ENCODE measurements around the gene RELN. TPM values are rescaled to one million over a fixed set of nuclear protein-coding genes. Genes with fewer than 3 reads are reported as not detected.

The RELN gene
- total RNA-seq, 1 donor from 2014 or later = not detected

GRCh38 chr7:103539875-103540274, 449.6 kb downstream of the RELN start:
- ChIA-PET POLR2A (no interaction called here), CTCF (no interaction called here)
- Mint-ChIP-seq H3K27ac (no peak overlapping the region), H3K9me3 (no peaks in the 10 kb centered on the region), H3K4me1 (no peaks in the 10 kb centered on the region), H3K4me3 (no peak overlapping the region), H3K27me3 (peaks cover 10% of the 10 kb centered on the region), H3K36me3 (ENCODE audit: low read depth) (no peaks in the 10 kb centered on the region)
- intact Hi-C loops (cut with micrococcal nuclease) = no loop called here
- DNase-seq (no peak), ATAC-seq (ENCODE audit: low read depth) (no peak)
- TF ChIP-seq, protein P1, sequence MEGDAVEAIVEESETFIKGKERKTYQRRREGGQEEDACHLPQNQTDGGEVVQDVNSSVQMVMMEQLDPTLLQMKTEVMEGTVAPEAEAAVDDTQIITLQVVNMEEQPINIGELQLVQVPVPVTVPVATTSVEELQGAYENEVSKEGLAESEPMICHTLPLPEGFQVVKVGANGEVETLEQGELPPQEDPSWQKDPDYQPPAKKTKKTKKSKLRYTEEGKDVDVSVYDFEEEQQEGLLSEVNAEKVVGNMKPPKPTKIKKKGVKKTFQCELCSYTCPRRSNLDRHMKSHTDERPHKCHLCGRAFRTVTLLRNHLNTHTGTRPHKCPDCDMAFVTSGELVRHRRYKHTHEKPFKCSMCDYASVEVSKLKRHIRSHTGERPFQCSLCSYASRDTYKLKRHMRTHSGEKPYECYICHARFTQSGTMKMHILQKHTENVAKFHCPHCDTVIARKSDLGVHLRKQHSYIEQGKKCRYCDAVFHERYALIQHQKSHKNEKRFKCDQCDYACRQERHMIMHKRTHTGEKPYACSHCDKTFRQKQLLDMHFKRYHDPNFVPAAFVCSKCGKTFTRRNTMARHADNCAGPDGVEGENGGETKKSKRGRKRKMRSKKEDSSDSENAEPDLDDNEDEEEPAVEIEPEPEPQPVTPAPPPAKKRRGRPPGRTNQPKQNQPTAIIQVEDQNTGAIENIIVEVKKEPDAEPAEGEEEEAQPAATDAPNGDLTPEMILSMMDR (IDR thresholded peaks at IDR 0.05) = no peak

DNA sequence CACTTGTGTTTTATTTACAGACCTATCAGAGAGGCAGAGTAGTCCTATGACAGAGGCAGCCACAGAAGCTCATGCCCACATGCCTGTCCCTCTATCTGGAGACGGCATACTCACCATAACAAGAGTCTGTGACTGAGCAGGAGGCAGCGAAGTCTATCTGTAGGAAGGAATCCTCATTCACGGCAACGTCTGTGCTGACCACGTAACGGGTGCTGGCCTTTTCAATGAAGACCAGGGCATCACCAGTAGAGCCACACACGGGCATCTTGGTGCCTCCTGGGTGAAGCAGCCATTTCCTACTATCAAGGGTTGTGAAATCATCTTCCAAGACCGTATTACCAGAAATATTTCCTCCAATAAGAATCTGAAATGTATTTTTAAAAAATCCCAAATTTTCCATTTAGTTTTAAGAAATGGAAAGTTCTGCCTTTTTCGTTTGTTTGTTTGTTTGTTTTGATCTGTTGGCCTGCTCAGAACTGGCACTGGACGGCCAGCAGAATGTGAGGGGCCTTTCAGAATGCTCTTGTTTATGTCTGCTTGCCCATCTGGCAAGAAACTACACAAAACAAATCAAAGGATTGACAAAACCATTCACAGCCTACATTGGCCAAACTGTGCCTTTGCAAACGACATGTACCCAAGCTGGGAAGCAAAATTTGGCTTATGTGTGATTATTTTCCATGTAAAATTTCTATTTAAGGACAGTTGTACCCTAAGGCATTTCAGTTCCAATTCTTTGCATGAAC, 450.3 kb downstream of the RELN start:
- H3K36me3 Mint-ChIP-seq (ENCODE audit: low read depth) = no peaks in the 10 kb centered on the region
- POLR2A ChIA-PET = no interaction called here
- peaks cover 10% of the 10 kb centered on the region for H3K27me3 Mint-ChIP-seq
- intact Hi-C loops (cut with micrococcal nuclease) = no loop called here
- H3K27ac Mint-ChIP-seq = no peak overlapping the region
- no peak for ATAC-seq (ENCODE audit: low read depth)
- H3K4me3 Mint-ChIP-seq = no peak overlapping the region
- TF ChIP-seq, protein P1 (IDR thresholded peaks at IDR 0.05) = no peak
- no peaks in the 10 kb centered on the region for H3K4me1 Mint-ChIP-seq
- DNase-seq = no peak
- CTCF ChIA-PET = no interaction called here
- H3K9me3 Mint-ChIP-seq = no peaks in the 10 kb centered on the region

DNA sequence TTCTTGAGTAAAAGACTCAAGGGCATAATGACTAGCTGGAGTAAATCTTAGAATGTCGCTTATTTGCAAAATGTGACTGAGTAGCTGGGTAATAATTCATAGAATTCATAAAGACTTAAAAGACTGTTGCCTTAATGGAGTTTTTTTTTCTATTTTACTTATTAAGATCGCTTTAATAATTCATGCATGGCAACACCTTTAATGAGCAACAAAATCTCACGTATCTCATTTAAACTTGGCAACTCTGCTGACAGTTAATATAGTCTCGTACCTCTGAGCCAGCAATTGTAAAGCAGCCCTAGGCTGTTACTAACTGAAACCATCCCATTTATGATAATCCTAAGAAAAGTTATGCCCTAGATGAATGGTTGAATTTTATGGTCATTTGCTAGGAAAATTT, 455.7 kb downstream of the RELN start:
- H3K36me3 Mint-ChIP-seq (ENCODE audit: low read depth) = no peaks in the 10 kb centered on the region
- H3K4me3 Mint-ChIP-seq = no peak overlapping the region
- H3K27ac Mint-ChIP-seq = no peak overlapping the region
- H3K9me3 Mint-ChIP-seq = peaks cover 3% of the 10 kb centered on the region
- H3K4me1 Mint-ChIP-seq = no peaks in the 10 kb centered on the region
- POLR2A ChIA-PET = no interaction called here
- intact Hi-C loops (cut with micrococcal nuclease) = no loop called here
- peaks cover 19% of the 10 kb centered on the region for H3K27me3 Mint-ChIP-seq
- no peak for ATAC-seq (ENCODE audit: low read depth)
- CTCF ChIA-PET = no interaction called here
- TF ChIP-seq, protein P1 (IDR thresholded peaks at IDR 0.05) = no peak
- DNase-seq = no peak

- intact Hi-C loops (cut with micrococcal nuclease) = no loop called here
- Mint-ChIP-seq H3K27ac (no peak overlapping the region), H3K36me3 (ENCODE audit: low read depth) (no peaks in the 10 kb centered on the region), H3K9me3 (peaks cover 3% of the 10 kb centered on the region), H3K4me3 (no peak overlapping the region), H3K4me1 (no peaks in the 10 kb centered on the region), H3K27me3 (peaks cover 18% of the 10 kb centered on the region)
- CTCF ChIA-PET = no interaction called here
- TF ChIP-seq, protein P1 (IDR thresholded peaks at IDR 0.05) = no peak
- no peak for DNase-seq
- no peak for ATAC-seq (ENCODE audit: low read depth)
- POLR2A ChIA-PET = no interaction called here
Observed at GRCh38 chr7:103532955-103533354, 456.5 kb downstream of the RELN start.

DNA sequence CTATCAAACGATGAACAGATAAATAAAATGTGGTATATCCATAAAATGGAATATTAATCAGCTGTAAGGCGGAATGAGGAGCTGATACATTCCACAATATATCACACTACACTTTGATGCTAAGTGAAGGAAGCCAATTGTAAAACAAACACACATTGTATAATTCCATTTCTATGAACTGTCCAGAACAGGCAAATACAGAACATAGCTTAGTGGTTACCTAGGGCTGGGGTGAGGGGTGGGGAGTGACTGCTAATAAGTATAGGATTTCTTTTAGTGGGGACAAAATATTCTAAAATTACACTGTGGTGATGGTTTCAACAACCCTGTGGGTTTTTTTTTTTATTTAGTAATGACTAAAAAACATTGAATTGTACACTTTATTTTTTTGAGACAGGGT, 461.3 kb downstream of the RELN start:
- ChIA-PET POLR2A (no interaction called here), CTCF (no interaction called here)
- no peaks in the 10 kb centered on the region for H3K4me1 Mint-ChIP-seq
- no peaks in the 10 kb centered on the region for H3K36me3 Mint-ChIP-seq (ENCODE audit: low read depth)
- peaks cover 3% of the 10 kb centered on the region for H3K9me3 Mint-ChIP-seq
- H3K4me3 Mint-ChIP-seq = no peak overlapping the region
- no peak for ATAC-seq (ENCODE audit: low read depth)
- H3K27me3 Mint-ChIP-seq = peaks cover 15% of the 10 kb centered on the region
- no peak for DNase-seq
- intact Hi-C loops (cut with micrococcal nuclease) = no loop called here
- no peak overlapping the region for H3K27ac Mint-ChIP-seq
- TF ChIP-seq, protein P1 (IDR thresholded peaks at IDR 0.05) = no peak

Measured in activated B cell treated with CpG ODN at 0.5 μM for 24 hours (primary cell).